GM18861 (cell line): ENCODE results near the gene PRTFDC1.

Experiments
- ATAC-seq: cut with Tn5 transposase; IDR thresholded peaks from one replicate; pipeline ENCODE4 v1.9.1; 2021; ENCODE audit not compliant: unreplicated experiment

The PRTFDC1 gene

DNA sequence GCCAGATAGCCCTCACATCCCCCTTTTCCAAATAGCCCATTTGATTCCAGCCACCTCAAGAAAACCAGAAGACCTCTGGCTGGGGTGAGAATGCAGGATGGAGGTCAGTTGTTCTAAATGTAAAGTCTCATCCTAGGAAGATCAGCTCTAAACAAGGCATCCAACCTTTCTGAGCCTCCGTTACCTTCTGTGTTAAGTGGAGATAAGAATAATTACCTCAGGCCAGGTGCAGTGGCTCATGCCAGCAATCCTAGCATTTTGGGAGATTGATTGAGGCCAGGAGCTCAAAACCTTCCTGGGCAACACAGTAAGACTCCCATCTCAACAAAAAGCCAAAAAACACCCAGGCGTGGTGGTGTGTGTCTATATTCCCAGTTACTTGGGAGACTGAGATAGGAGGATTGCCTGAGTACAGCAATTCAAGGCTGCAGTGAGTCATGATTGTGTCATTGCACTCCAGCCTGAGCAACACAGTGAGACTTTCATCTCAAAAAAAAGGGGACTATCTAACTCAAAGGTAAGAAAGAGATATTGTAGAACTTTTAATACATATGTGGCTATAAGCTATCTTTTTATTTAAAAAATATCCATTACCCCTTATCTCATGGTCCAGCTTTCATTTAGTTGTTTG lies 43.5 kb downstream of the PRTFDC1 start:
- ATAC-seq = no peak

DNA sequence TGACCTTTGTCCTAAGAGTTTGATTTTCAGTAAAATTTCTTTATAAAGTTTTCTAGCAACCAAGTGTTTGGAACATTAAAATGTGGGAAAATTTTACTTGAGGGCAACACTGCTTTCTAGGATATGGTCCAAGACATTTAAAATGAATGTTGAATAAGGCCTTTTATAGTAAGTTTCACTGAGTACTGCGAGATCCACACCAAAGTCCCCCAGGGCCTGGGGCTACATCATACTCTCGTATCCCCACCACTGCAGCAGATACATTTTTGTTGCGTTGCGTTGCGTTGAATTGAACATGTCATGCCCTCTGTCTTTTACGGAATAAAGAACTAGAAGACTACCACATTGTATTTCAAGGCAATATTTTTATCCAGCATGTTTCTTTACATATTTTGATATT lies 44.5 kb downstream of the PRTFDC1 start:
- no peak for ATAC-seq

DNA sequence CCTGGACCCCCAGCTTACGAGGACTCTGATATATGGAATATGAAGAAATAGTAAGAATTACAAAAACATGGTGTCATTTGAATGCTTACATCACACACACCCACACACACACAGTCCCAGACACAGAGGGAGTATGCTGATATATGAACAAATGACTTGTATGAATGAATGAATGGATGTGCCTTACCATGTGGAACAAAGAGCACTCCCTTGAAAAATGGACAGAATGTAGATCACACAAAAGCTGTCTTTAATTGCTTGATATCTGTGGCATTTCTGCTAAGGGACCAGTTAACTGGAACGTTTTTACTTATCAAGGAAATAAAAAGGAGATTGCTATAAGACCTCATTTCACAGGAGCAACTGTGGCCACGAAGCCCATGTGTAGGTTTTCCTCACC lies 46.0 kb downstream of the PRTFDC1 start:
- no peak for ATAC-seq

DNA sequence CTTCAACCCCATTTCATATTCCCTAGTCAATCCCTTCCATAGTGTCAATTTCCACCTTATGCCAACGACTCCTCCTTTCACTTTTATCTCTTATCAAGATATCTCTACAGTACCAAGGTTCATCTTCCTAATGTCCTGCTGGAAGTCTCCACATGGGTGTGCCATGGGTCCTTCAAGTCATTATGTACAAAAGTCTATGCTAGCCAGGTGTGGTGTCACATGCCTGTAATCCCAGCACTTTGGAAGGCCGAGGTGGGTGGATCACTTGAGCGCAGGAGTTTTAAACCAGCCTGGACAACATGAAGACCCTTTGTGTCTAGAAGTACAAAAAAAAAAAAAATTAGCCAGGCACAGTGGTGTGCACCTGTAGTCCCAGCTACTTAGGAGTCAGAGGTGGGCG lies 47.6 kb downstream of the PRTFDC1 start:
- ATAC-seq = no peak

GRCh38 chr10:24902400-24902728 lies 50.0 kb downstream of the PRTFDC1 start:
- ATAC-seq = no peak

DNA sequence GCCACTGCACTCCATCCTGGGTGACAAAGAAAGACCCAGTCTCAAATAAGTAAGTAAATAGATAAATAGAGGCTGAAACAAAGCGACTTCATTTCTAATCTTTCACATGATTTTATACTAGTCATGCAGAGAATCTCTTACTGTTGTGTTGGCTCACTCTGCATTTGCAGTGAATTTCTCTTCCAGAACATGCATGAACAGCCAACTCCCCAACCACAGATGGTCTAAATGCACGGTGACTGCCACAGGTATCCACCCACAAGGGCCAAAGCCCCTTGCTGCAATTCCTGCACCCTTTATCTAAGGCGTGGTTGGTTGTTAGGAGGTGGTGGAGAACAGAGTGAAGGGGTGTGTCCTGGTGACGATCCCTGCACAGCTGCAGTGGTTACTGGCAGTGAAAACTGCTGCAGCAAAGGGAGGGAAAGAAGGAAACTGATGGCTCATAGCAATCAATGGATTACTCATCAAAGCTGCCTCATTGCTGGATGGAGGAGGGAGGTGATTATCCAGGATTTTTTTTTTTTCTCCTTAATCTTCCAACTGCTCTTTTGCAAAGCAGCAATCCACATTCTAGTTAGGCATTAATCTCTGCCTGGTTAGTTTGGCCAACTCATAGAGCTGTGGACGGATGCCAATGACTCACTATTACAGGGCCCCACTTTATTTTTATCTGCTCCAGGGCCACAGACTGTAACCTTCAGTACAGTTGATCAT lies 50.6 kb downstream of the PRTFDC1 start:
- ATAC-seq = peak; percentile 44

DNA sequence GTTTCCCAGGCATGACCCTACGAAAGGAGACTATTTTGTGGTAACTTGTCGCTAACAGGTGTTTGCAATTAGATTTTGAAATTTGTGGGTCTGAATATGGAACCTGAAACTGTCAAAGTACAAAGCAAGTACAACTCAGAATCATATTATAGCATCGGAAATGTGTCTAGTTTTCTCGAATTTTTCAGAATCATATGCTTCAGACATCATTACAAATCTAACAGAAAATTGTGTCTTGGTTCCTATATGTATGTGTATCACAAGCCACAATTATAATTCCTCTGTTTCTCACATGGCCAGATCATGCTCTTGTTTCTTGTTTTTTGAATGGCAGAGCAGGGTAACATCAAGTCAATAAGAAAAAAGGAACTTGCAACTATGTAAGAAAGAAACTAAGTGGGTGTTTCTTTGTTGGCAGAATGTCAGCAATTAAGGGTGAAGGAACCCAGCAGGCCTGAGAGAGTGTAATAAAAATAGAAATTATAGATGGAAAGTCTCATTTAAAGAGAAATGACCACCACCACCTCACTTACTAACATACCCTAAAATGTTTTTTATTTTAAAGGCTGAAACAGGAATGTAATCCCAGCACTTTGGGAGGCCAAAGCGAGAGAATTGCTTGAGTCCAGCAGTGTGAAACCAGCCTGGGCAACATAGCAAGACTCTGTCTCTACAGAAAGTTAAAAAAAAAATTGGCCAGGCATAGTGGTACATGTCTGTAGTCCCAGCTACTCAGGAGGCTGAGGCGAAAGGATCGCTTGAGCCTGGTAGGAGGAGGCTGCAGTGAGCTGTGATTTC lies 51.3 kb downstream of the PRTFDC1 start:
- ATAC-seq = peak; percentile 72

- ATAC-seq = no peak
Observed at GRCh38 chr10:24899571-24899970, 52.8 kb downstream of the PRTFDC1 start.

DNA sequence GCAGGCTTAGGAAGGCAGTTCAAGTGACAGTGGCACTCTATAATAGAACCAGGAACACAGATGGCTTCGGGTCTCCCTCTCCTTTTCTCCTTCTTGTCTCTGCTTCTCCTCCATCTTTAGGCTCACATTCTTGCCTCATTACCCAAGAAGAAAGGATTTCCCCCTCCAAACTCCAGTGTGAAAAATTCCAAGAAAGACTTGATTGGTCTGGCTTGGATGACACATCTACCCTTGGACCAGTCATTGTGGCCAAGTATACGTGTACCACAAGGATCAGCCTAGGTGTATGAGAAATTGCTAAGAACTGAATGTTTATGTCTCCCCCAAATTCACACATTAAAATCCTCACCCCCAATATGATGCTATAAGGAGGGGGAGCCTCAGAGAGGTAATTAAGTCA lies 53.9 kb downstream of the PRTFDC1 start:
- ATAC-seq = no peak

- ATAC-seq = no peak
Observed at GRCh38 chr10:24897326-24897926, 55.0 kb downstream of the PRTFDC1 start.

DNA sequence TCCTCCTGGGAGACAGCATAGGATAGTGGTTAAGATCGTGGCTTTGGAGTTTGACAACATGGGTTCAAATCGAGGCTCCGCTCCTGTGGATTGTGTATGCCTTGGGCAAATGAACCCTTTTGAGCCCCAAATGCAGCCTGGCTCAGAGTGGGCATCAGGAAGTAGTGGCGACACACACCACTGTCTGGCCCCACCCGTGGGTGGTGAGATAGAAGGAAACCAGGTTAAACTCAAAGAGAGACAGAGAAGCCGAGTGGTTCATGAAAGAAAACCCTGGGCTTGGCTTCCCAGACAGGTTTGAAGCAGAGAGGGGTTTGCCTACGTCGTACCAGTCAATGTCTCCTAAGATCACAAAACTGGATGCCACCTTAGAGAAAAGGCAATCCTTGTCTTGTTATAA lies 57.7 kb downstream of the PRTFDC1 start:
- ATAC-seq = no peak

- no peak for ATAC-seq
Observed at GRCh38 chr10:24894309-24894708, 58.1 kb downstream of the PRTFDC1 start.

GRCh38 chr10:24893127-24893526 lies 59.3 kb downstream of the PRTFDC1 start:
- no peak for ATAC-seq

GRCh38 chr10:24891823-24892222 lies 60.6 kb downstream of the PRTFDC1 start:
- ATAC-seq = no peak

GRCh38 chr10:24889639-24890038 lies 62.8 kb downstream of the PRTFDC1 start:
- ATAC-seq = no peak

DNA sequence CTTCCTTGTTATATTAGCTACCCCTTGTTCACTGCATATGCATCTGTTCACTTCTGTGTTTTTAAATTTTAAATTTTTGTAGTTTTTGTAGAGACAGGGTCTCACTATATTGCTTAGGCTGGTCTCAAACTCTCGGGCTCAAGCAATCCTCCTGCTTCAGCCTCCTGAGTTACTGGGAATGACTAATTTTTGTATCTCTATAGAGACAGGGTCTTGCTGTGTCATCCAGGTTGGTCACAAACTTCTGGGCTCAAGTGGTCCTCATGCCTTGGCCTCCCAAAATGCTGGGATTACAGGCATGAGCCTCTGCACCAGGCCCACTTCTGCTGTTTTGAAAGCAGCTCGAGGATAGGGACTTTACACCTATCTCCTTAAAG lies 64.6 kb downstream of the PRTFDC1 start:
- ATAC-seq = peak; percentile 4

DNA sequence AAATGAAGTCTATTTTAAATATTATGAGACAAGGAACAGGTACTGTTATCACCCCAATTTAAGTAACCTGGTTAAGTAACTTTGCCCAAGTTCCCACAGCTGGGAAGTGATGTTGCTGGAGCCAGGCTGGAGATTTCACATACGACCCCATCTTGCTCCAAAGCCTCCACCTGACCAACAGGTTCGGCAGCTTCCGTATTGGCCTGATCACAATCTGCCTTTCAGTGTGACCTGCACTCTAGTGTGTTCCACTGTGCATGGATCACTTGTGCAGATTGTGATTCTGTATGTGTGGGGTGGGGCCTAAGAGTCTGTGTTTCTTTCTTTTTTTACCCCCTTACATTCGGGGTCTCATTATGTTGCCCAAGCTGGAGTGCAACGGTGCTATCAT lies 66.1 kb downstream of the PRTFDC1 start:
- ATAC-seq = no peak

GRCh38 chr10:24885551-24886289 lies 66.7 kb downstream of the PRTFDC1 start:
- ATAC-seq = no peak

DNA sequence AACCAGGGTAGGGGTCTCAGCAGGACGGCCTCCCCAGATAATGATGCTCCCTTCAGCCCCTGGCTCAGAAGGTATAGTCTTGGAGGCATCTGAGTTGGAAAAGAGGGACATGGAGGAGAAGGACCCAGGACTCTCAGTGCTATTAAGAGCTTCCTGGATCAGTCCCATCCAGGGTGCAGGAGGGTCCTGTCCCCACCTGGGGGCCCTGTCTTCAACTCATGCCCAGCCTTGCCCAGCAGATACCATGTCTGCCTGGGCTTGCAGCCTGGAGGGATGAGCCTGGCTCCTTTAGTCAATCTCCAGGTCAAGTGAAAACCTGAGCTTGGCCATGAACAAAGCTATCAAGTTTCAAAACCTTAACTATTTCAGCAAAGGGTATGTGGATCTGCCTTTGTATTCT lies 67.6 kb downstream of the PRTFDC1 start:
- ATAC-seq = no peak

DNA sequence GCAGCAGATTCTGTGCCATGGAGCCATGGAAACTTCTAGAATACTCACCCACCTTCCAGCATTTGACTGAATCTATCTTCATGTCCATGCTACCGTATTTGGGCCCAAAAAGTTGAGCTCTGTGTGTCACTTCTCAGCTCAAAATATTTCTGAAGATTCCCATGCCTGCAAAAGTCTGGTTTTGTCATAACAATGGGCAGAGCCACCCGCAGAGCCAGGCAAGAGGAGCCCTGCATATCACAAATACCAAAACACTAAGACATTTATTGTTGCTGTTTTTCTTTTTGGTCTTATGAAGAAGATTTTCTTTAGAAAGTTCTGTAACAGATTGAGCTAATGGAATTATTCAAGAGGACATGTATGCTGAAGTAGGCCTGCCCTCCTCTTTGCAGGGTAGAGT lies 68.1 kb downstream of the PRTFDC1 start:
- no peak for ATAC-seq

- ATAC-seq = no peak
Observed at GRCh38 chr10:24883176-24883575, 69.2 kb downstream of the PRTFDC1 start.
